Measurements from ENCODE around the gene RBPJL. TPM values are rescaled to one million over a fixed set of nuclear protein-coding genes. Genes with fewer than 3 reads are reported as not detected.
A peak's percentile ranks its signal among the peaks of the same experiment; 100 is the strongest.
"Not testable (repeated sequence)": the region's sequence is repeated elsewhere in the genome, so short reads cannot be mapped to it uniquely, and the experiment has no call there.

The RBPJL gene
- total RNA-seq, 4 donors from 2014 or later = not detected

DNA sequence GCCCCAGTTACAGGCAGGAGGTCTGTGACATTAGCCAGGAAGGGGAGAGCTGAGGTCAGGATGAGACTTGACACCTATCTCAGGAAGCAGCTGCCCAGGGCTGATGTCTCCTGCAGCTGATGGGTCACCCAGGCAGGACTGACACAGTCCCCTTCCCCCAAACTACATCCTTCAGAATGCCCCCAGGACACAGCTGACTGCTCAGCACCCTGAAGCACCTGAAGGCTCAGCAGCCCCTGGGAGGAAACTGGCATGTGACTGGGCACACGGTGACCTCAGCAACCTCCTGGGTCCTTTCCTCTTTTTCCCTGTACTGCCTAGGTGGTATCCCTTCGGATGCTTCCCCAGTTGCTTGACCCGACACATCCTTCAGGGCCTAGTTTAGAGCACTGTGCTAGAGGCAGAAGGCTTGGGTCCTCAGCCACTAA, 39.7 kb downstream of the RBPJL start:
- ATAC-seq (ENCODE audit: low FRiP score) (no peak), DNase-seq (ENCODE audit: low spot score) (no peak)
- TF ChIP-seq, protein P1, sequence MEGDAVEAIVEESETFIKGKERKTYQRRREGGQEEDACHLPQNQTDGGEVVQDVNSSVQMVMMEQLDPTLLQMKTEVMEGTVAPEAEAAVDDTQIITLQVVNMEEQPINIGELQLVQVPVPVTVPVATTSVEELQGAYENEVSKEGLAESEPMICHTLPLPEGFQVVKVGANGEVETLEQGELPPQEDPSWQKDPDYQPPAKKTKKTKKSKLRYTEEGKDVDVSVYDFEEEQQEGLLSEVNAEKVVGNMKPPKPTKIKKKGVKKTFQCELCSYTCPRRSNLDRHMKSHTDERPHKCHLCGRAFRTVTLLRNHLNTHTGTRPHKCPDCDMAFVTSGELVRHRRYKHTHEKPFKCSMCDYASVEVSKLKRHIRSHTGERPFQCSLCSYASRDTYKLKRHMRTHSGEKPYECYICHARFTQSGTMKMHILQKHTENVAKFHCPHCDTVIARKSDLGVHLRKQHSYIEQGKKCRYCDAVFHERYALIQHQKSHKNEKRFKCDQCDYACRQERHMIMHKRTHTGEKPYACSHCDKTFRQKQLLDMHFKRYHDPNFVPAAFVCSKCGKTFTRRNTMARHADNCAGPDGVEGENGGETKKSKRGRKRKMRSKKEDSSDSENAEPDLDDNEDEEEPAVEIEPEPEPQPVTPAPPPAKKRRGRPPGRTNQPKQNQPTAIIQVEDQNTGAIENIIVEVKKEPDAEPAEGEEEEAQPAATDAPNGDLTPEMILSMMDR (IDR thresholded peaks at IDR 0.05) = no peak

DNA sequence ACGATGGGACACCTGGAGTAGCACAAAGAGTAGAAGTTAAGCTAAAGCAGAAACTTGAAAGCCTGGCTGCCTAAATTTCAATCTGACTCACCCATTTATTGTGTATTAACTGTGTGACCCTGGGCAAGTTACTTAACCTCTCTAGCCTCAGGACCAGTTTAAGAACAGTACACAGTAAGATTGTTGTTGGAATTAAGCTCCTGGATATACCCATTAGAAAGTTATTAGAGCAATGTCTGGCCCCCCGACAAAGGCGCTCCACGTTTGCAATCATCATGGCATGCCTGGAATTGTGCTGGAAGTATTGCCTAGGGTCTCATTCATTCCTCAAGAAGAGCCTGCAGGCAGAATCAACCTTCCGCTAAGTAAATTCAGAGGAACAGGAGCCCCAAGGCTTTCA, 40.2 kb downstream of the RBPJL start:
- TF ChIP-seq, protein P1 (IDR thresholded peaks at IDR 0.05) = no peak
- ATAC-seq (ENCODE audit: low FRiP score) = no peak
- DNase-seq (ENCODE audit: low spot score) = no peak

DNA sequence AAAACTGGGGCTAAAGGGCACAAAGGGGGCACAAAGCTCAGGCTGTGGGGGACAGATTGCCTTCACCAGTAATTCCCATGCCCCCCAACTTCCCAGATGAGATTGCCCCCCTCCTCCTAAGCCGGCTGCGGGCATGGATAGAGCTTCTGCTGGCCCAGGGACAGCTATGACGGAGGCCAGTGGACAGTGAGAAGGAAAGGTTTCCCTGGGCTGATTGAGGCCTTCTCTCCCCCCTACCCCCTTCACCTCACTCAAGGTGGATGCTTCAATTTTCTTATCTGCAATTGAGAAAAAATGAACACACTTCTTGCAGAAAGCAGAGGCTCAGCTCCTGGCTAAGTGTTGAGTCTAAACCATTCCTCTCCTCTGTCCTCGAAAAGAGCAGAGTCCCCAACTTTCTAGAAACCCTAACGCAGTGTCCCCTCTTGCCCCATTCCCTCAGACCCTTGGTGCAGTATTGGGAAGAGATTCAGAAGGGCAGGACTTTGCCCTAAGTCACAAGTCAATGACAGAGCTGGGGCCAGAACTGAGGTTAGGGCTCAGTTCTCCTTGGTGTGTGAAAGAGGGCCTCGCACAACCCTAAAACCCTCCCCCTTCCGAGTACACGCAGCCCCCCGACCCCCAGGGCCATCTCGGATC, 40.8 kb downstream of the RBPJL start:
- ATAC-seq (ENCODE audit: low FRiP score) (no peak), DNase-seq (ENCODE audit: low spot score) (no peak)
- TF ChIP-seq, protein P1 (IDR thresholded peaks at IDR 0.05) = no peak

DNA sequence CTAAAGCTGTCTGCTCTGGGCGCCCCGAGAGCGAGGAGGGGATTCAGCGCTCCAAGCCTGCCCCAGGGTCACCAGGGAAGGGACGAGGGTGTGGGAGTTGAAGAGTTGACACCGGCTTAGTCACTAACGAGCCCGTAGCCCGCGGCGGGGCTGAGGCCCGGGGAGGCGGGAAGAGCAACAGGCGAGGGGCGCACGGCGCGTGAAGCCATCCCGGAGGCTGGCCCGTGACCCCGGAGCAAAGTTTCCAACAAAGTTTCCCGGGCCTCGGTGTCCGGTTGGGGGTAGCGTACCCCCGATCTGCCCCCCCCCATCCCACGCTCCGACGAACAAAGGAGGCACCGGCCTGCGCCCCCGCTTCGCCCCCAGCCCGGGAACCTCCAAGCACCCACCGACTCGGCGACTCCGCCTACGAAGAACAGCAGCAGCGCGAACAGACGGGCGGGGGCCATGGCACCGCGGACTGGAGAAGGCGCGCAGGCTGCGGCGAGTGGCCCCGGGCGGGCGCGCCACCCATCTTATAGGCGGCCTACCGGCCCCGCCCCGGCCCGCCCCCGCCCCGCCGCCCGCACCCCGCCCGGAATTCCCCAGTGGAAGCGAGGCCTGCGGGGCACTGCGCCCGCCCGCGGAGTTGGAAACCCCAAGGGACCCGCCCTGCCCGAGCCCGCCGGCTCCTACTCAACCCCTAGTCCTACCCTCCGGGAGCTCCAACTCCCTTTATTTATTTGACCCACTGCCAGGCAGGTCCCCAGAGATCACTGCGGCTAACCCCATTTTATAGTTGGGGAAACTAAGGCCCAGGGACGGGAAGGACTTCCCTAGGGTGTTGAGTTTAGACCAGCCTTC, 41.5 kb downstream of the RBPJL start, which contains the start of gene SDC4:
SDC4 (minus strand) TSS at position 489 of the 843 bp plus-strand sequence; CDS start at position 449, 40 bp downstream.
- DNase-seq (ENCODE audit: low spot score) (peak; percentile 58), ATAC-seq (ENCODE audit: low FRiP score) (peak; percentile 64)
- TF ChIP-seq, protein P1 (IDR thresholded peaks at IDR 0.05) = no peak

DNA sequence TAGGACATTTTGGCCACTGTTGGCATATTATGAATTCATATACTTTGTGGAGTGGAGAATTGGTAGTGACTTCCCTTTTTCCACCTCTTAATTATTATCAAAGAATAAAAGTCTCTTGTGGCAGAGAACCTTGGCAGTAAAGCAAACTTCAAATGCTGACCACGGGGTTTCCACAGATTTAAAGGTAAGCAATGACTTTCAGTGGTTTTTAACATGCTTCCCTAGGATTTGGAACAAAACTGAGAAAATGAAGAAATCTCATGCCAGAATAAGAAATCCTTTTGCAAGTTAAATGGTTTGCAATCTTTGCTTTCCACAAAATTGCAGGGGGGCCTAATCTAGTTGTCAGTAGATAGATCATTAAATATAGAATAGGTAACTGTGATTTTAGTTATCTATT, 43.6 kb downstream of the RBPJL start:
- DNase-seq (ENCODE audit: low spot score) (no peak), ATAC-seq (ENCODE audit: low FRiP score) (no peak)
- TF ChIP-seq, protein P1 (IDR thresholded peaks at IDR 0.05) = no peak

DNA sequence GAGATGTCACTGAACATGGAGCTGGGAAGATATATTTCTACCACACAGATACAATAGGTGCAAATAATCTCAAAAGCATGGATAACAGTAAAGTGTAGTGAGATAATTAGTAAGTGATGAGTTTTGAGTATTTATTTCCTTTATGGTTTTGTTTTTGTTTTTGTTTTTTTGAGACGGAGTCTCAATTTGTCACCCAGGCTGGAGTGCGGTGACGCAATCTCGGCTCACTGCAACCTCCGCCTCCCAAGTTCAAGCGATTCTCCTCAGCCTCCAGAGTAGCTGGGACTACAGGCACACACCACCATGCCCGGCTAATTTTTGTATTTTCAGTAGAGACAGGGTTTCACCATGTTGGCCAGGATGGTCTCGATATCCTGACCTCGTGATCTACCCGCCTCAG, 44.2 kb downstream of the RBPJL start:
- not testable (repeated sequence) for ATAC-seq (ENCODE audit: low FRiP score); DNase-seq (ENCODE audit: low spot score)

DNA sequence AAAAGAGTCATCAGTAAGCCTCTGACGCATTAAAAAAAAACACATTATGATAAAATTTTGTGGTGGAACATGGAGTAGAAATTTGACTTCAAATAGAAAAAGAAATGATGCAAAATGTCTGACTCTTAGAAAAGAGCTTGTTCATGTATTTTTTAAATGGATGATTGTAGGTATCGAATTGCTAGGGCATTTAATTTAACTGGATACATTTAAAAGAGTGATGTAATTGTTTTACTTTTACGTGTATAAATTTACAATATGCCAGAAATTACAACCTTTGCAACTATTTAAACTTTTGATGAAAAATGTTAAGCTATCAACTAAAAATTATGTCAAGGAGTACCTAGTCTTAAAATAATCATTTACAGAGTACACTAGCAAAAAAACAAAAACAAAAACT, 46.1 kb downstream of the RBPJL start:
- ATAC-seq (ENCODE audit: low FRiP score) (no peak), DNase-seq (ENCODE audit: low spot score) (no peak)
- TF ChIP-seq, protein P1 (IDR thresholded peaks at IDR 0.05) = no peak

Data from omental fat pad (tissue), 4 donors.